HG03442 (cell line): ENCODE results near the gene SH3RF1.

ENCODE experiments used
- ATAC-seq: cut with Tn5 transposase; IDR thresholded peaks from one replicate; pipeline ENCODE4 v1.9.1; 2021; ENCODE audit warnings: mild to moderate bottlenecking, moderate library complexity; ENCODE audit not compliant: unreplicated experiment

SH3RF1 gene

GRCh38 chr4:169048868-169049414 is 221.8 kb downstream of the SH3RF1 start:
- no peak for ATAC-seq

- ATAC-seq: no peak
These were observed 222.8 kb downstream of the SH3RF1 start for GRCh38 chr4:169047956-169048355.

- no peak for ATAC-seq
These were observed 224.7 kb downstream of the SH3RF1 start for GRCh38 chr4:169045862-169046584.

DNA sequence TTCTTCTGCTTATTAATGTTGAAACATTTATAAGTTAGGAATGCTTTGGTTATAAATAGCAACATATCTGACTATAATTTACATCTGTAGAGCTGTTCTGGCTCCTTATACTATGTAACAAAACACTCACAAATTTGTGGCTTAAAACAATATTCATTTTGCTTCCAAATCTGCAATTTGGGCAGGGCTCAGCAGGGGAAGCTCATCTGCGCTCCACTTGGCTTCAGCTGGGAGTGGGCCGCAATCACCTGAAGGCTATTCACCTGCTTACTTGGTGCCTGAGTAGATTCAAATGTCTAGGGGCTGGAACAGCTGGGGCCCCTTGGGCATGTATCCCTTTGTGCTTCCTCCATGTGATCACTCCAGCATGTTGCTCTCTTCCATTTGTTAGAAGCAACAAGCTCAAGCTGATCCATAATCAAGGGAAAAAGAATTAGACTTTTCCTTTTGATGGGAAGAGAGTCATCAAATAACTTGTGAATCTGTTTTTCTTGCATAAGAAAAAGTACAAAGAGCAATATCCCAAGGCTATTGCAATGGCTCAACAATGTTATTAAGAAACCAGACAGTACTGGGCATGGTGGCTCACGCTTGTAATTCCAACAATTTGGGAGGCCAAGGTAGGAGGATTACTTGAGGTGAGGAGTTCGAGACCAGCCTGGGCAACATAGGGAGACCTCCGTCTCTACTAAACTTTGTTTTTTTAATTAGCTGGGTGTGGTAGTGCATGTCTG is 225.9 kb downstream of the SH3RF1 start:
- no peak for ATAC-seq
